HG03469 (cell line): ENCODE results near the gene ADAMTS9.

Source experiments
- ATAC-seq: cut with Tn5 transposase; IDR thresholded peaks from one replicate; pipeline ENCODE4 v1.9.1; 2021; ENCODE audit warnings: mild to moderate bottlenecking, moderate library complexity, moderate number of reproducible peaks; ENCODE audit not compliant: unreplicated experiment

ADAMTS9 gene

DNA sequence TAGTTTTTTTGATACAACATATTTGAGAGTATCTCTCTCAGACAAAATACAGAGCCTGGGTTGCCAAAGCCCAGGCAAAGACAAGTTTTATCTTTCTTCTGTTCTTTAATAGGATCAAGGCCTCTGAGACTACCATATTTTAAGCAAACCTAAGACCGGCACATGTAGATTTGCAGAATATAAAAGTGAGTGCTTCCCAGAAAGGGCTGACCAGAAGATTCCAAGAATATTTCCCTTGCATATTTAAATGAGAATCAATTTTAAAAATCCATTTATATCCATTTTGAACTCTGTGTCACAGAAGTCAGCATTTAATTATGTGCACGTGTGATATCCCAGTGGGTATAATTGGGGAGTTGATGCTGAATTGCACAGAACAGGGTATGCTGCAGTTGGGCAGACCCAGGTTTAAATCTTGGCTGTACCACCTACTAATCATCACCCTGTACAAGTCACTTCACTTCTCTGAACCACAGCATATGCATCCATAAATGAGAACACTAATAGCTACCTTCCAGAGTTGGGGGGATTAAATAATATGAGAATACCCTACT is 191.9 kb downstream of the ADAMTS9 start:
- no peak for ATAC-seq

DNA sequence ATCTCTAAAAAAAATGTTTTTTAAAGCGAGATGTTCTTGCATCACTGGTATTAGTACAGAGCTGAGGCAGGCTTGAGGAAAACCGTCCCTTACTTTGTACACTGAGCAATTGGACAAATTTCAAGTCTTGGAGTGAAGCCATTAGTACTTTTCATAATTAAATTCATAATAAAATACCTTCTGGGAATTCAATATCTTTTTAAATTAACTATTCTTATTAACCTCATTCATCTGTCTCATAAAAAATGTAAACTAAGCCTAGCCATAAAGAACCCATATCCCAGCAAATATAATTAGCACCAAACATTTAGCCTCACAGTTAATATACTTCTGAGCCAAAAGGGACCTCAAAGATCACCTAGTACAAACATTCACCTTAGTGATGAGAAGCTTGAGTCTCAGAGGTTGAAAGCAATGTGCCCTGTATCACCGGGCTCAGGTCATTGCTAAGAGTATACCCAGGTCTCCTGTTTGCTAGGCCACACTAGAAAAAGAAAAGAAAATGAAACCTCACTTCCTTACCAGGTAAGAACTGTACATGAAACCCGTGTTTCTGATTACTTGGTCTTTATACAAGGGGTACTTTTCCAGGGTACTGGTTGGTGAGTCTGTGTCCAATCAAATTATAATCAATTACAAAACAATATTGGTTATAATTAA is 192.5 kb downstream of the ADAMTS9 start:
- no peak for ATAC-seq

DNA sequence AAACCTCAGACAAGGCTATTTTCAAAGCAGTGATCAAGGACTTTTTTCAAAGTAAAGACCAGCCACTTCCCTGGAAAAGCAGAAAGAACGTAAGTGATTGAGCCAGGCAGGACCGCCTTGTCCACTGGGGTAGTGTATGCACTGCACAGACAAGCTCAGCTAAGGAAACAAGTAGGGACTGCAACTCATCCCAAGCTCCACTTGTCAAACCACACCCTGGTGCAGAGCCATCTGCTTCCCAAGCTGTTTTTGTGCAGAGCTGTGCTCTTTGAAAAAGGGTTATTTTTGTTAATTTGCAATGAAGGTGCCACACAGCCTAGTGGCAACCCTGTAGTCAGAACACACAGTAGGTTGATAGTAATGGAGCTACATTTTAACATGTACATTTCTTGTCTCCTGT is 193.3 kb downstream of the ADAMTS9 start:
- no peak for ATAC-seq

DNA sequence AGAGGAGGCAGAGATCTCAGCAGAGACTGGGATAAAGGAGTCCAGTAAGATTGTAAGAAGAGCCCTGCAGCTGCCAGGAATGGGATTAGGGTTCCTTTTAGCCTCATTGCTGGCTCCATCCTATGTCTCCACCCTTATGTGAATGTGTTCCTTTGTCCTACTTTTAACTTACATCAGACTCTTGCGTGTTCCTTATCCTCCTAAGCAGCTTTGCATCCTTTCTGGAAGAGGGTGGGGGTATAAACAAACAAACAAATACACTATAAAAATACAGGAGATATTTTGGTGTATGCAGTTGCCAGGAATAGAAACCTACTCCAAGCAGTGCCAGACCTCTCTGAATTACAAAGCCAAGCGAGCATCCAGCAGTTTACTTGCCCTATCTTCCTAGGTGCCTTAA is 194.7 kb downstream of the ADAMTS9 start:
- ATAC-seq: no peak

DNA sequence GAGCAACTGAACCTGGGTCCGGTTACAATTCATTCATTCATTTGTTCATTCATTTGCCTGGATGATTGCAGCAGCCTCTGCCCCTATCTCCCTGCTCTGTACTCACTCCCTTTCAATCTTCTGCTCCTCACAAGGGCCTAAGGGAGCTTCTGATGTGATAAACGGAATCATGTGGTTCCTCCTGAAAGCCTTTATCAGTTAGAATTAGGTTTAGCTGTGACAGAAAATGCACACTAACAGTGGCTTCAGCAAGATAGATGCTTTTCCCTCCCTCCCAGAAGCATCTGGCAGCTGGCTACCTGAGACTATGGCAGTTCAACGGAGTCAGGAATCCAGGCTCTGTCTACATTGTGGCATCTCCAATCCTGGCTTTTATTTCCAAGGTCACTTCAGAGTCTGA is 196.0 kb downstream of the ADAMTS9 start:
- ATAC-seq: no peak

- ATAC-seq: no peak
Observed at GRCh38 chr3:64490180-64490724, 197.5 kb downstream of the ADAMTS9 start.

GRCh38 chr3:64489361-64490044 is 198.3 kb downstream of the ADAMTS9 start:
- ATAC-seq: no peak

- ATAC-seq: no peak
Observed at GRCh38 chr3:64488939-64489338, 198.9 kb downstream of the ADAMTS9 start.

DNA sequence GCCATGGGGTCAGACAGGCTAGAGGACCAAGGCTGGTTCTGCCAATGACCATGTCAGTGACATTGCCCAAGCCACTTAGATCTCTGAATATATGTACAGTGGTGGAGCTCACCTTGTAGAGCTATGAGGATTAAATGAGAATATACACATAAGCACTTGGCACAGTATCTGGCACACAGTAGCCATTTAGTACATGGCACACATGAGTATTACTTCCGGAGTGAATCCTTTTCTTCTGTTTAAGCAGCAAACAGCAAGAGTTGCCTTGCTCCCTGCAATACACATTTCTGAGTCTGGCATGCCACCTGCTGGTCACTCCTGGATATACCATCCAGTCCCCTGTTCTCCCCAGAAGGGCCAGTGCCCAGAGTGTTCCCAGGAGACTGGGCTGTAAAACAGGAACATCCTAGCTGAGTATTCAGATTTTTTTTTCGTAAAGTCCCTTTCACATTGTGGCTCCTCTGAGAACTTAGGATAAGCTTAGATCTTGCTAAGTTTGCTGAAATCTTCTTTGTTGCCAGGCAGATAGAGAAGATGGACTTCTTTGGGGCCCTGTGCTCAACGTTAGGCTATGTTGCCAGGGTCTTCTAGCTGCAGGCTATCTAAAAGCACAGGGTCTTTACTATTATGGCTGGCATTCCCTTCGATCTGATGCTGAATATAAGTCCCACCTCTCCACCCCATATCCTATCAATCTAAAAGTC is 203.4 kb downstream of the ADAMTS9 start:
- ATAC-seq: peak; percentile 99

- no peak for ATAC-seq
Observed at GRCh38 chr3:64483467-64483866, 204.3 kb downstream of the ADAMTS9 start.

DNA sequence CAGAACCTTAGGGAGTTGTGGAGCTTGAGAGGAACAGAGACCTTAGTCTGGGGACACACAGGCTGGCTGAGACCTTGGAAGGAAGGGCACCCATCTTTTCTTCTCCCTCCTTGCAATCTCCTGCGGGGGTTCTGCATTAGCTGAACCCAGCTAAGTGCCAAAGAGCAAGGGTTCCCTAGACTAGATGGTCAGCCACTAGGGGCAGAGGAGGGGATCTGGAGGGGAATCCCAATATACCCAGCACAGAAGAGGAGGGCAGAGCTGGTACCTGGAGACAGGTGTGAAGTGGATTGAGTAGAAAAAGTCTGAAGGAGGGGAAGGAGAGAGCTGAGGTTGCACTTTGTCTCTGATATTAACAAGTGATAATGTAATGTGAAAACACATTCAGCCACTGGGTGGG is 212.8 kb downstream of the ADAMTS9 start:
- ATAC-seq: no peak

DNA sequence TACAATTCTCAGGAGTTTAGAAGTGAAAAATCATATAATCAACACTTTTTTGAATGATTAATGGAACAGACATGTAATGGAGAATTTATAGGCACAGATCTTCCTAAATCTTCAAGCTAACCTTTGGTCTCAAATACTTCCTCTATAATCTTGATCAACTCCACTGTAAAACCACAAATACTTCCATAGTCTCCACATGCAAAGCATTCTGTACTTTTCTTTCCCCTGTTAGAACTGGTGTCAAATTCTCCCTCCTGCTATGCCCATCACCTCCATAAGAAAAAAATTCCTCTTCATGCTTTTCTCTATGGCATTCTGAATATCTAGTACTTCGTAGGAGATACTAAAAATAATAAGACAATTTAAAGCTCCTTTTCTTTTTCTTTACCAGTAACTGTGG is 214.3 kb downstream of the ADAMTS9 start:
- no peak for ATAC-seq

DNA sequence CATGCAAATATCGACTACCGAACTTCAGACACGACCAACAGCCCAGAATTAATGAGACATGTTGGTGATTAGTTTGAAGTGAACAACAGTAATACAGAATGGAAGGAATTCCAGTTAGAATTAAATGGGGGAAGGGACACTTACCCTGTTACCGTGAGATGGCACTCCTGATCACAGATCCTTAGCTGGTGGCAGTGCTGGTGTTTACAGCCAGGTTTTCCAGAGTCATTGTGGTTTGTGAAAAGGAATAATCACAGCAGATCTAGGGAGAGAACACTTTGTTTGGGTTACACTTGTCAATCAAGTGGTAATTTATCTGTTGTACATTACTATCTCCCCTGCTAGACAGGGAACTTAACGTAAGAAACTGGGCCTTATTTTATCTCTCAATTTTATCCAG is 217.4 kb downstream of the ADAMTS9 start:
- ATAC-seq: no peak

GRCh38 chr3:64467255-64467944 is 220.4 kb downstream of the ADAMTS9 start:
- ATAC-seq: no peak
